Measurements from ENCODE around the gene CC2D2B.

DNA sequence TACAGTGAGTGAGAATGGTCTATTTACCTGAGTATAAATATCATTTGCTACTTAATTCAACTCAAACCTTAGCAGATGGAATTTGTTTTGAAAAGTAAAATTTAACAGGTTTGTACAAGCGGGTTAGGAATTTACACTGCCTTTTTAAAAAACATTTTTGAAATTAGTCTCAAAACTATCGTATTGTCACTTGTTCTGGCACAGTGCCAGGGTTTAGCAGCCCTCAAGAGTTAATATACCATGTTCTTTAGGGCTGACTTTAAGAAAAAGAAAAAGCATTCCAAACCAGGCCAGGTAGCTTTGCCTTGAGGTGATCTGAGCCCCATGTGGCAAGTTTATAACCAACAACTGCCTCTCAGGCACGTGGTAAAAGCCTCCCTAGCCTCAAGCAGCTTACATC lies 153.5 kb downstream of the CC2D2B start:
- TF ChIP-seq, protein P1, sequence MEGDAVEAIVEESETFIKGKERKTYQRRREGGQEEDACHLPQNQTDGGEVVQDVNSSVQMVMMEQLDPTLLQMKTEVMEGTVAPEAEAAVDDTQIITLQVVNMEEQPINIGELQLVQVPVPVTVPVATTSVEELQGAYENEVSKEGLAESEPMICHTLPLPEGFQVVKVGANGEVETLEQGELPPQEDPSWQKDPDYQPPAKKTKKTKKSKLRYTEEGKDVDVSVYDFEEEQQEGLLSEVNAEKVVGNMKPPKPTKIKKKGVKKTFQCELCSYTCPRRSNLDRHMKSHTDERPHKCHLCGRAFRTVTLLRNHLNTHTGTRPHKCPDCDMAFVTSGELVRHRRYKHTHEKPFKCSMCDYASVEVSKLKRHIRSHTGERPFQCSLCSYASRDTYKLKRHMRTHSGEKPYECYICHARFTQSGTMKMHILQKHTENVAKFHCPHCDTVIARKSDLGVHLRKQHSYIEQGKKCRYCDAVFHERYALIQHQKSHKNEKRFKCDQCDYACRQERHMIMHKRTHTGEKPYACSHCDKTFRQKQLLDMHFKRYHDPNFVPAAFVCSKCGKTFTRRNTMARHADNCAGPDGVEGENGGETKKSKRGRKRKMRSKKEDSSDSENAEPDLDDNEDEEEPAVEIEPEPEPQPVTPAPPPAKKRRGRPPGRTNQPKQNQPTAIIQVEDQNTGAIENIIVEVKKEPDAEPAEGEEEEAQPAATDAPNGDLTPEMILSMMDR (conservative IDR thresholded peaks at IDR 0.05; ENCODE audit: low read depth, low read length): no peak
- no peak for TF ChIP-seq EZH2 (IDR thresholded peaks at IDR 0.05; ENCODE audit: borderline replicate concordance, low read depth, low read length, poor library complexity, severe bottlenecking)
